Measurements from ENCODE around the gene HPGDS.

DNA sequence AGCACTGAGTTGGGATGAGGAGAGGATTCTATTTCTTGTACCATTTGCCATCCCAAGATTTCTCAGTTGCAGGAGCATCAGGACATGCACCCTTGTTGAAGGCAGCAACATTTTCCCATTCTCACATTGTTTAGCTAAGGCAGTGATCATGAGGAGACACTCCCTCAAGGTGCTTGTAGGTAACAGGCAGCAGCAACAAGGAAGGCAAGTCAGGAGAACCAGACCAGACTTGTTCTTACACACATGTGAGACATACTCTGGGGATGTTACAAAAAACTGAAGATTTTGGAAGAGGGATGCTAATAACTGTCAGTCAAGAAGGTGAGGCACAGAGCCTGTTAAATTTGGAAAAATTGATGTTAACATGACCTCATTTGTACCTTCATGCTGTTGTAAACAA is 15.5 kb upstream of the HPGDS start:
- TF ChIP-seq, protein P1, sequence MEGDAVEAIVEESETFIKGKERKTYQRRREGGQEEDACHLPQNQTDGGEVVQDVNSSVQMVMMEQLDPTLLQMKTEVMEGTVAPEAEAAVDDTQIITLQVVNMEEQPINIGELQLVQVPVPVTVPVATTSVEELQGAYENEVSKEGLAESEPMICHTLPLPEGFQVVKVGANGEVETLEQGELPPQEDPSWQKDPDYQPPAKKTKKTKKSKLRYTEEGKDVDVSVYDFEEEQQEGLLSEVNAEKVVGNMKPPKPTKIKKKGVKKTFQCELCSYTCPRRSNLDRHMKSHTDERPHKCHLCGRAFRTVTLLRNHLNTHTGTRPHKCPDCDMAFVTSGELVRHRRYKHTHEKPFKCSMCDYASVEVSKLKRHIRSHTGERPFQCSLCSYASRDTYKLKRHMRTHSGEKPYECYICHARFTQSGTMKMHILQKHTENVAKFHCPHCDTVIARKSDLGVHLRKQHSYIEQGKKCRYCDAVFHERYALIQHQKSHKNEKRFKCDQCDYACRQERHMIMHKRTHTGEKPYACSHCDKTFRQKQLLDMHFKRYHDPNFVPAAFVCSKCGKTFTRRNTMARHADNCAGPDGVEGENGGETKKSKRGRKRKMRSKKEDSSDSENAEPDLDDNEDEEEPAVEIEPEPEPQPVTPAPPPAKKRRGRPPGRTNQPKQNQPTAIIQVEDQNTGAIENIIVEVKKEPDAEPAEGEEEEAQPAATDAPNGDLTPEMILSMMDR (optimal IDR thresholded peaks at IDR 0.05 in 1 of 3, IDR thresholded peaks at IDR 0.05 in 1 of 3, conservative IDR thresholded peaks at IDR 0.05 in 1 of 3; ENCODE audit: extremely low read depth in 1 of 3, insufficient read depth in 2 of 3, low read length in 3 of 3), result no peak
- TF ChIP-seq EZH2 (IDR thresholded peaks at IDR 0.05; ENCODE audit: low read length), result no peak

Data from keratinocyte (primary cell).